Activated T-helper 2 cell treated with anti-CD3 and anti-CD28 coated beads, Interferon-gamma antibody, Interleukin-2, Interleukin-4, amounts not matched to agents 10 μg/mL and 5 μg/mL and 100 μg/mL, durations not matched to agents 14 hours and 24 hours and 36 hours (primary cell): ENCODE results near the gene ARGLU1. TPM values are rescaled to one million over a fixed set of nuclear protein-coding genes. Genes with fewer than 3 reads are reported as not detected.

Experiments used
- DNase-seq: peaks from one replicate; pipeline ENCODE4 v3.0.0; 2021; ENCODE audit warnings: low spot score
- H3K27ac Mint-ChIP-seq: one replicate; pipeline ENCODE4 v1.8.0; 2021; ENCODE audit warnings: mixed read lengths
- H3K27me3 Mint-ChIP-seq: one replicate; pipeline ENCODE4 v1.8.0; 2021; ENCODE audit warnings: low read depth, mixed read lengths
- H3K36me3 Mint-ChIP-seq: one replicate; pipeline ENCODE4 v1.8.0; 2021; ENCODE audit warnings: low read depth, mixed read lengths
- H3K4me1 Mint-ChIP-seq: one replicate; pipeline ENCODE4 v1.8.0; 2021; ENCODE audit warnings: low read depth, mixed read lengths
- H3K4me3 Mint-ChIP-seq: one replicate; pipeline ENCODE4 v1.8.0; 2021; ENCODE audit warnings: low read depth, mild to moderate bottlenecking, moderate library complexity, mixed read lengths
- H3K9me3 Mint-ChIP-seq: one replicate; pipeline ENCODE4 v1.8.0; 2021; ENCODE audit warnings: mixed read lengths
- intact Hi-C: fragments of 100-400 bp; cut with micrococcal nuclease; formaldehyde crosslinking; loops from one replicate; pipeline ENCODE4 v1.15.1; 2023
- total RNA-seq: library from RNA; stranded (reverse); gene quantifications from 2 replicates; pipeline ENCODE4 v1.2.3, GENCODE V29; 2022

ARGLU1 gene
- total RNA-seq, 1 donor from 2014 or later = 90.4 TPM

DNA sequence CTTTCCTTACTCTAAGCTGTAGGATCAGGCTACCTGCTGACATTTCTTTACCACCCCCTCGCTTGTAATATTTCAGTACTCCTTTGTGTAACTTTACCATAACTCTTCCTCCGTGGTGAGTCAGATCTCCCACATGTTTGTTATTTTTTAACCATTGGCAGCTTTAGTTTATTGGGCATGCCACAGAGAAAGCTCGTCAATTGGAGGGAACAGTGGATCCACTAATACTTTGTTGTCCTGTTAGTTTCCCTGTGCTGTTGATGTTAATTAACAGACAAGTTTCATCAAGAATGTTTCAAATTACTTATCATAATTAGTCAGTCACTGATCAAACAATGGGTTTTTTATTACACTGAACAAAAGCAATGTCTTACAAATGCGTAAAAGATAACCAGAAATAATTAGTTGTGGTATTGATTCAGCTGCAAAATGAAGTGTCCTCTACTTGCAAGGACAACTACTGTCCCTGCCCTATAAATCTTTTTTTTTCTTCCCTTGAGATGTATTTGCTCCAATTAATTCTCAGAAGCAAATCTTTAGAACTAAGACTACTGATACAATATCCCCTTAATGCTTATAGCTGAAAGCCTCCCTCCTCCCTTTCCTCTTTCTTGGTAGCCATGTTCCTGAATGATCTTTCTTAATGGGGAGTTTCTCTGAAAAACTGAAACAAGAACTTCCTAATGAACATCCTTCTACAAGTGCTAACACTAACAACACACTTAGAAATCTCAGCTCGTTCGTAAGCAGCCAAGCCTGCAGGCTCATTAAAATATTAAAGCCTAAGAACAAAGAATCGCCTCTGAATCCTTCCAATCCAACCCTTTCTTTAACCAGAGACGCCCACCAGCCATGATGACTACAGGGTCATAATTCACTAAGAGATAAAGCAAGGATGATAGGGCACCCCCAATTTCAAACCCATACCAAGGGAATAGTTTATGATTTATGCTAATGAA lies 54.6 kb downstream of the ARGLU1 start:
- no peaks in the 10 kb centered on the region for H3K36me3 Mint-ChIP-seq
- H3K27ac Mint-ChIP-seq = no peak overlapping the region
- peaks cover 14% of the 10 kb centered on the region for H3K27me3 Mint-ChIP-seq
- no peak for DNase-seq
- H3K4me1 Mint-ChIP-seq = peaks cover 2% of the 10 kb centered on the region
- intact Hi-C loops = no loop called here
- no peaks in the 10 kb centered on the region for H3K9me3 Mint-ChIP-seq
- H3K4me3 Mint-ChIP-seq = no peak overlapping the region

DNA sequence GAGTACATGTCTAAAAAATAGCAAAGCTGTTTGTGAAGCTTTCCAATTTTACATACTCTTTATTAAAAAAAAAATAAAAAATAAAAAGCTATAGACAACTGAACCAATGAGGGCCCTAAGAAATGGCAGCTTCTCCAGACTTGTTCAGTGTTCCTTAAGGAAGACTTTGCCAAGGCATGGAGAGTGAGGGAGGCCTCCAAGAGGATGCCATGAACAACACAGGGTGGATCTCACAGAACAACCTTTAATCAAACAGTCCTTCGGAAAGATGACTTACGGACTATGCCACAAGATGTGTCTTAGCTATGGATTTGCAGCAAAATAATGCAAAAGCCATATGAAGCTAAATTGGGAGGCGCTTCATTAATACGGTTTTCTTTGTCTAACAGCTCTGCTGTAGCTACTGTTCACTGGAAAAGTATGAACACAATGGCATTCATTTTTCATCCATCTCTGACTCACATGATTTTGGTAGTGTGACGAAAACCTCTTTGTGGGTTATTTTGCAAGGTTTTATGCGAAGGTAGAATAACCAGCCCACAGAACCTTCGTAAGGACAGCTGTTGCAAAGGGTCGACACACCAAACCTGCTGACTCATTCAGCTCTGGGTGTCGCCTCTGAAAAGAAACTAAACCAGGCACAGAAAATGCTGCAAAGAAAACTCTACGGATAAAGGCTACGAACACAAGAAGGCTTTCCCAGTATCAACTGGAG lies 60.2 kb downstream of the ARGLU1 start:
- H3K4me1 Mint-ChIP-seq = peaks cover 2% of the 10 kb centered on the region
- no peaks in the 10 kb centered on the region for H3K36me3 Mint-ChIP-seq
- H3K27me3 Mint-ChIP-seq = peaks cover 2% of the 10 kb centered on the region
- H3K9me3 Mint-ChIP-seq = no peaks in the 10 kb centered on the region
- H3K4me3 Mint-ChIP-seq = no peak overlapping the region
- intact Hi-C loops = no loop called here
- DNase-seq = no peak
- H3K27ac Mint-ChIP-seq = no peak overlapping the region

DNA sequence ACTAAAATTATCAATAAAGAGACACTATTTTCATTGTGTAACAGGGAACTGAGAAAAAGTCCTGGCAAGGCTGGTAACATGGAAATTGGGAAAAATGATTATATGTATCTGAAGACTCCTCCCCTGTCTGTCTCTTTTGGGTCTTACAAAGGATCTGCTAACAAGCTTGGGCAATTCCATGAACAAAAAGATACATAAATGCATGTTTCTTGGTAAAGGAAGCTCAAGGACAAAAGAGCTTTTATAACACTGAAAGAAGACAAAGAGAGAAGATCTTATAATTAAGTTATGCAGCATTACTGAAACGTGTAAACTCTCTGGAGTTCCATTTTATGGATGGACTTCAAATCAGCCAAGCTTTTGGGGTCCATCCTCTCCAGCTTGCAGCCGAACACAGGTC lies 61.7 kb downstream of the ARGLU1 start:
- Mint-ChIP-seq H3K36me3 (no peaks in the 10 kb centered on the region), H3K9me3 (no peaks in the 10 kb centered on the region), H3K27me3 (peaks cover 5% of the 10 kb centered on the region), H3K27ac (no peak overlapping the region), H3K4me1 (peaks cover 2% of the 10 kb centered on the region), H3K4me3 (no peak overlapping the region)
- intact Hi-C loops = no loop called here
- no peak for DNase-seq

DNA sequence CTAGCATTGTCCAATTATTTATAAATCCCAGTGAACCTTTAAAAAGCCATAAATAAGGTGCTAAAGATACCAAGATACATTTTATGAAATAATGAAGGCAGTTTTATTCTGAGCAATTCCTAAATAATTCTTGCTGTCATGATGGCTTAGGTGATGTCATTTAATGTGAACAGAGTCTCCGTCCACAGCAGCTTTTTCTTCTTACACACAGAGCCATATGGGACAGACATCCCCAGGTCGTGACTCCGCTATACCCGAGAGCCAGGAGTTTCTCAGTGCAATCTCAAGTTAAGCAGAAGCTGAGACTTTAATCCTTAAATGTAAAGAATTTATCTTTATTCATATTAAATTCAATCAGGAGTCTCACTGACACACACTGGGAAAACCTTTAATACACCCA lies 62.2 kb downstream of the ARGLU1 start:
- Mint-ChIP-seq H3K4me3 (no peak overlapping the region), H3K27ac (no peak overlapping the region), H3K36me3 (no peaks in the 10 kb centered on the region), H3K27me3 (peaks cover 6% of the 10 kb centered on the region), H3K4me1 (peaks cover 2% of the 10 kb centered on the region), H3K9me3 (no peaks in the 10 kb centered on the region)
- DNase-seq = no peak
- intact Hi-C loops = no loop called here

DNA sequence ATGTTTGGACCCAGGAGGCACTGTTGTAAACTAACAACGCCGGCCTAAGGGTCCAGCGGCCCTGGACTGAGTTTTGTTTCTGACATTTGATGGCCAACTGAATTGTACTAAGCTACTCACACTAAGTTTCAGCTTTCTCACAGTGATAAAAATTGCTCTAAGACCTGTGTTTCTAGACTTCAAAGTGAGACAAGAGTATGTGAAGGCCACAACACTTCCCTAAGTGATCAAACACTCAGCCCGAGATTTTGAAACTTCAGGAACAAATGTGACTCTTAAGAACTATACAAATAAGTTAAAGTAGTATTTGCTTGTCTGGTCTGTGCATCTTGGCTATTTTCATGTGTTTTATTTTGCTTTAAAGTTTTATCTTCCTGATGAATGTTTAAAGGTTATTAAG lies 62.6 kb downstream of the ARGLU1 start:
- DNase-seq = no peak
- H3K36me3 Mint-ChIP-seq = no peaks in the 10 kb centered on the region
- H3K9me3 Mint-ChIP-seq = no peaks in the 10 kb centered on the region
- intact Hi-C loops = no loop called here
- peaks cover 10% of the 10 kb centered on the region for H3K27me3 Mint-ChIP-seq
- H3K4me1 Mint-ChIP-seq = peaks cover 2% of the 10 kb centered on the region
- H3K4me3 Mint-ChIP-seq = no peak overlapping the region
- no peak overlapping the region for H3K27ac Mint-ChIP-seq

DNA sequence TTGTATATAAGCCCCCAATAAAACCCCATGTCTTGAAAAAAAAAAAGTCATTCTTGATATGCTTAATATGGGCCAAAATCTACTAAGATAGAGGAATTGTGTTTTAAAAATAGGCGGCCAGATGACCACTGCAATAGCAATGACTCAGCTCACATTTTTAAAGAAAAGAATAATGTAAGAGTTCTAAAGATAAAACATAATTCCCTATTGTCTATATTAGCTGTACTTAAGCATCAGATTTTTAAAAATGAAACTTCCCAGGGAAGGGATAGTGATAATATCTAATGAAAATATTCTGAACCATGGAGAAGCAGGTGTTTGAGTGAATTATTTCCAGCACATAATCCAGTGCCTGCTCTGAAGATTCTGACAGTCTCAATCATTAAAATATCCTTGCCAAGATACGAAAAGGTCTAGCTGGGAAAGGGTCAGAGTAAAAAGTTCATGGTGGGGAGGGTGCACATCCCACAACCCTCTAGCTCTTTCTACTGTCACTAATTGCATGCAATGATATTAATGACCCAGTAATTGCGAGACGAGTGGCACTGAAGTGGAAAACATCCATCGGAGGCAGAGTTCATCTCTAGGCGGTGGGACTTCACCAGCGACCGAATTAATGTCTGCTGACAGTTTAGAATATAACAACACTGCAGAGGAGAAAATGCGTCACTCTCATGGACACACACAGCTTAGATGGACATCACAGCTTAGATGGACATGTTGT lies 64.0 kb downstream of the ARGLU1 start:
- Mint-ChIP-seq H3K4me1 (peaks cover 2% of the 10 kb centered on the region), H3K9me3 (no peaks in the 10 kb centered on the region), H3K4me3 (no peak overlapping the region), H3K27ac (no peak overlapping the region), H3K36me3 (no peaks in the 10 kb centered on the region), H3K27me3 (peaks cover 17% of the 10 kb centered on the region)
- intact Hi-C loops = no loop called here
- DNase-seq = no peak

DNA sequence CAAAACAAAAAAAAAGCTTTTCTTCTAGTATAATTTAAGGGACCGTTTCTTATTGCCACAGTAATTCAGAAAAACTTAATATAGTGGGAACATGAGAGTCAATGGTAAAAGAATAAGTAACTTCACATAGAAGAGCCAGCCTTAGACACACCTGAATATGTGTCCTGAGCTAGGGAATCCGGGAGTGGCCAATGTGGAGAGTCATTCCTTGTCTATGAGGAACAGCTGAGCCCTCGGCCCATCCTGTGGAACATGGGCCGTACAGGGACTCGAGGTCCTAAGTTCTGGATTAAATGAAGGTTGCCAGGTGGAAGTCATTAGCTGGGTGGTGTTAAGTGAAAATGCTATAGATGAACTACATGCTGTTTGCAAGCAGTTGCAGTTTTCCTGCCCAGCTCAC lies 64.7 kb downstream of the ARGLU1 start:
- H3K4me3 Mint-ChIP-seq = no peak overlapping the region
- no peaks in the 10 kb centered on the region for H3K36me3 Mint-ChIP-seq
- H3K27me3 Mint-ChIP-seq = peaks cover 23% of the 10 kb centered on the region
- peaks cover 2% of the 10 kb centered on the region for H3K4me1 Mint-ChIP-seq
- no peaks in the 10 kb centered on the region for H3K9me3 Mint-ChIP-seq
- DNase-seq = no peak
- H3K27ac Mint-ChIP-seq = no peak overlapping the region
- intact Hi-C loops = no loop called here

DNA sequence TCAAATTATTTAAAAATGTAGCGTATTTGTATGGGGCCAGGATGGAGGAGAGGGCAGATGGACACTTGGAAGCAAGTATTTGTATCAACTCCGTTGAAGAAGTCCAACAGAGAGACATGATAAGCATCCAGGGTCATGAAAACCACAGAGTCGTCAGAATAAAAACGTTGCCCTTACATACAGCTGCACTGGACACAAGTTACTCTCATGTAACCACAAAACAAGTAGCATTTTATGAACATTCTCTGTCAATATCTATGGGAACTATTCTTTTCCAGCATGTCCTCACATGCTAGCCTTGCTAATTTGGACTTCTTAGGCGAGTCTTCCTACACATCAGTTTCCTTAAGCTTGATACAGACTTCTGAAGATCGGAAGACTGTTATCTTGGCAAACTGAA lies 67.5 kb downstream of the ARGLU1 start:
- Mint-ChIP-seq H3K4me3 (no peak overlapping the region), H3K27ac (no peak overlapping the region), H3K36me3 (no peaks in the 10 kb centered on the region), H3K27me3 (peaks cover 45% of the 10 kb centered on the region), H3K4me1 (no peaks in the 10 kb centered on the region), H3K9me3 (no peaks in the 10 kb centered on the region)
- DNase-seq = no peak
- intact Hi-C loops = no loop called here

DNA sequence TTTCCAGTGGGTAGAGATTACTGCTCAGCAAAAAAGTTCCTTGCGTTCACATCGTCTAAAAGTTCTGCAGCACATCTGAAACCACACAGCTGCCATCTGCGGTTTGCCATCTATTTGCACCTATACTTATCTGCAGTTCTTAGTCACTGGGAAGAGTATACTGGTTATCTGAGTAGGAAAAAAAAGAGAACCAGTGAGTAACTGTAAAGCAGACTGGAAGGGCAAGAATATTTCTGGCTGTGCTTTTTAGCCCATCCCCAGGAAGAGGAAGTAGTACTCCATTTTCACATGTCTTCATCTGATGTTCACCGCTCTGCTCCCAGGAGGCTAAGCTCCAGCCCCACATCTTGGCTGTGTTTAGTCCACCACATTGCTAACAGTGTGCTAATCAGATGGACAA lies 68.0 kb downstream of the ARGLU1 start:
- no peaks in the 10 kb centered on the region for H3K9me3 Mint-ChIP-seq
- DNase-seq = no peak
- intact Hi-C loops = no loop called here
- H3K36me3 Mint-ChIP-seq = no peaks in the 10 kb centered on the region
- peaks cover 47% of the 10 kb centered on the region for H3K27me3 Mint-ChIP-seq
- H3K4me3 Mint-ChIP-seq = no peak overlapping the region
- no peaks in the 10 kb centered on the region for H3K4me1 Mint-ChIP-seq
- no peak overlapping the region for H3K27ac Mint-ChIP-seq

DNA sequence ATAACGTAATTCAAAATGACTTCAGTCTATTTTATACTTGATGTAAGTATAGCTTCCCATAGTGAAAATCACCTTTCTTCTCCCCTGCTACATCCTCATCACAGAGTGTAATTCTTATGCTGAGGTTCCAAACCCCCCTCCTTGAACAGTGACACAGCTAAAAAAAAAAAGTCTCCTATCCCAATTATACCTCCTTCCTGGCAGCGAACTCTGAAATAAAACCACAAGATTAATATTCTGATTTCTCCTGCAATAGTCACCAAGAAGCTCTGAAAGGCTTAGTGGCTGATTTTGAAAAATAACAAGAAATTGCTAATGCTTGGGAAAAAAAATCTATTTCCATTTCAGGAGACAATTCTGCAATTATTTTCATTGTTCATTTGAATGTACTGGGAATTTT lies 68.8 kb downstream of the ARGLU1 start:
- intact Hi-C loops = no loop called here
- no peak for DNase-seq
- Mint-ChIP-seq H3K9me3 (no peaks in the 10 kb centered on the region), H3K4me1 (no peaks in the 10 kb centered on the region), H3K4me3 (no peak overlapping the region), H3K36me3 (no peaks in the 10 kb centered on the region), H3K27ac (no peak overlapping the region), H3K27me3 (peaks cover 50% of the 10 kb centered on the region)

DNA sequence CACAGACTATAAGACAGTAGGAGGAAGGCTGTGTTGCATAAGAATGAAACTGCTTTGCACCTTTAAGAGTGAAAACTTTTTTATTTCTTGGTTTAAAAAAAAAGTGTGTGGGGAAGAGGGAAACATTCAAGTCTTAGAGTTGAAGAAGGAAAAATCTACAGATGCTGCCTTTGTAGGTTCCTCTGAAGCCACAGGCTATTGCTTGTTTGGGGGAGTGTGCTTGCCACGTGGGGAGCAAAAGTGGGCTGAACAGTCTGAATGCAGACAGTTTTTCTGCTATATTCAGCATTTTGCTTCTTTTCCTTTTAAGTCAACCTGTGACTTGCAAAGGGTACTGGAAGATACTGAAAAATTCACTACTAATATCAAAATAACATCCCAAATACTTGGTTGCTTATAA lies 69.4 kb downstream of the ARGLU1 start:
- H3K4me1 Mint-ChIP-seq = peaks cover 2% of the 10 kb centered on the region
- no peak overlapping the region for H3K27ac Mint-ChIP-seq
- intact Hi-C loops = no loop called here
- no peaks in the 10 kb centered on the region for H3K36me3 Mint-ChIP-seq
- H3K9me3 Mint-ChIP-seq = no peaks in the 10 kb centered on the region
- no peak overlapping the region for H3K4me3 Mint-ChIP-seq
- no peak for DNase-seq
- H3K27me3 Mint-ChIP-seq = peaks cover 52% of the 10 kb centered on the region

DNA sequence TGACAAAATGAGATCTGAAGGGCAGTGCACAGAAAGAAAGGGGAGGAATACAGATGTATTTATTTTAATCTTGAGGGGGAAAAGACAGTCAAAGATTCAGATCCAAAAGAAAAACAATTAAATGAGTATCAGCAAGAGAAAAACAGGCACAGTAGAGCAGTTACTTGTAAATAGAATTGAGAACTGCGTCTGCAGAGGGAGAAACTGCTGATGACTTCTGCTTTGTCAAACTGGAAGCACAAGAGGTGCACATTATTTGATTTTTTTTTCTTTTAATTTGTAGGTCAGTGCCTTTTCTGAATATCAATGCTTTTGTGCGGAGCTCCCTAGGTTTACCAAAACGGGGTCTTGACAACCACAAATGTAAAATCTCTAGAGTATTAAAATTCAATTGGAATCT lies 69.8 kb downstream of the ARGLU1 start:
- intact Hi-C loops = no loop called here
- H3K9me3 Mint-ChIP-seq = no peaks in the 10 kb centered on the region
- H3K27ac Mint-ChIP-seq = no peak overlapping the region
- peaks cover 52% of the 10 kb centered on the region for H3K27me3 Mint-ChIP-seq
- no peak for DNase-seq
- H3K4me1 Mint-ChIP-seq = peaks cover 4% of the 10 kb centered on the region
- H3K4me3 Mint-ChIP-seq = no peak overlapping the region
- H3K36me3 Mint-ChIP-seq = no peaks in the 10 kb centered on the region

DNA sequence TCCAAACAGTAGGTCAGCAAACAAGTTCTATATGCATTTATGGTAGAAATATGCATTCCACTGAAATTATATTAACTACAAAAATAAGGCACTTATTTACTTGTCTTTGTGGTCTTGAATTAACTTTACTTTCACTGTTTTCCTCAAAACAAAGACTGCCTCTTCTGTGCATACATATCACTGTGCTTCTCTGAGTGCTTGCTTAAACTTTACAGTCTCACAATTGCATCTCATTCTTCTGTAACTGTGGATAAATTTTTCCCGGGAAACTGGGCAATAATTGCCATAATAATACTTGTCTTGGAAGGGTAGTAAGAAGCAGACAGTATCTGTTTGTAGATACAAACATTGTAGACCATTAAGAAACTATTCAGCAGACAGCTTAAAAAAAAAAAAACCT lies 70.9 kb downstream of the ARGLU1 start:
- Mint-ChIP-seq H3K4me1 (peaks cover 4% of the 10 kb centered on the region), H3K4me3 (no peak overlapping the region)

More for the DNA sequence above, 70.9 kb downstream of the ARGLU1 start:
- Mint-ChIP-seq H3K9me3 (no peaks in the 10 kb centered on the region), H3K27me3 (peaks cover 52% of the 10 kb centered on the region), H3K27ac (no peak overlapping the region), H3K36me3 (no peaks in the 10 kb centered on the region)
- DNase-seq = no peak
- intact Hi-C loops = no loop called here
